D721Med (cell line): ENCODE measurements around the gene BHLHA9.
"Not testable (repeated sequence)": the region's sequence is repeated elsewhere in the genome, so short reads cannot be mapped to it uniquely, and the experiment has no call there.

Experiments used
- DNase-seq: peaks from one replicate; pipeline ENCODE4 v3.0.0; 2011; ENCODE audit warnings: low spot score; ENCODE audit not compliant: insufficient read length
- FAIRE-seq: peaks from 2 replicates; lab custom pipeline; 2011; peaks lifted over from hg19 to GRCh38; lab: Jason Lieb, UNC
- TF ChIP-seq, protein P1 (sequence below): IDR thresholded peaks from 2 replicates; pipeline ENCODE4 v1.5.1; 2012; ENCODE audit warnings: mild to moderate bottlenecking, control low read depth; ENCODE audit not compliant: insufficient read depth; ENCODE audit errors: missing control alignments

BHLHA9 gene

DNA sequence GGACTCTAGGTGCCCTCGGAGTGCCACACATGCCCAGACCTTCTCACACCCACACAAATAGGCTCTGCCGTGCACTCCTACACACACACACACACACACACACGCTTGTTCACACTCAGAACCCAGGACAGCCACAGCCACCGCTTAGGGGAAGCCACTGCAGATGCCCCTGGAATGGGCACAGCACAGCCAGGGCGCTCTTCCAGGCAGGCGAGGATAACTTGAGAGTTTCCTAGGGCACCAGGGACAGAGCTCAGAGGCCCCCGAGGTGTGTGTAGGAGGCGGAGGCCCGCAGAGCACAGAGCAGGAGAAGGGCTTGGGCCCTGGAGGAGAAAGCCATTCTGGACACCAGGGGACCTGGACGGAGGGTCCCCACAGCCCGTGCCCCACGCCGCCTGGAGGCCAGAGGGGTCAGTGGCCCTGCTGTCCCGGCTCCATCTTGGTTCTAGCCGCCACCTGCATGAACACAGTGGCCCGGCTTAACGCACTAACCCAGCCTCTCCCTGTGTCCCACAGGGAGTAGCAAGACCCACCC is 30.2 kb downstream of the BHLHA9 start:
- FAIRE-seq = no peak
- DNase-seq = no peak
- TF ChIP-seq, protein P1, sequence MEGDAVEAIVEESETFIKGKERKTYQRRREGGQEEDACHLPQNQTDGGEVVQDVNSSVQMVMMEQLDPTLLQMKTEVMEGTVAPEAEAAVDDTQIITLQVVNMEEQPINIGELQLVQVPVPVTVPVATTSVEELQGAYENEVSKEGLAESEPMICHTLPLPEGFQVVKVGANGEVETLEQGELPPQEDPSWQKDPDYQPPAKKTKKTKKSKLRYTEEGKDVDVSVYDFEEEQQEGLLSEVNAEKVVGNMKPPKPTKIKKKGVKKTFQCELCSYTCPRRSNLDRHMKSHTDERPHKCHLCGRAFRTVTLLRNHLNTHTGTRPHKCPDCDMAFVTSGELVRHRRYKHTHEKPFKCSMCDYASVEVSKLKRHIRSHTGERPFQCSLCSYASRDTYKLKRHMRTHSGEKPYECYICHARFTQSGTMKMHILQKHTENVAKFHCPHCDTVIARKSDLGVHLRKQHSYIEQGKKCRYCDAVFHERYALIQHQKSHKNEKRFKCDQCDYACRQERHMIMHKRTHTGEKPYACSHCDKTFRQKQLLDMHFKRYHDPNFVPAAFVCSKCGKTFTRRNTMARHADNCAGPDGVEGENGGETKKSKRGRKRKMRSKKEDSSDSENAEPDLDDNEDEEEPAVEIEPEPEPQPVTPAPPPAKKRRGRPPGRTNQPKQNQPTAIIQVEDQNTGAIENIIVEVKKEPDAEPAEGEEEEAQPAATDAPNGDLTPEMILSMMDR = no peak

DNA sequence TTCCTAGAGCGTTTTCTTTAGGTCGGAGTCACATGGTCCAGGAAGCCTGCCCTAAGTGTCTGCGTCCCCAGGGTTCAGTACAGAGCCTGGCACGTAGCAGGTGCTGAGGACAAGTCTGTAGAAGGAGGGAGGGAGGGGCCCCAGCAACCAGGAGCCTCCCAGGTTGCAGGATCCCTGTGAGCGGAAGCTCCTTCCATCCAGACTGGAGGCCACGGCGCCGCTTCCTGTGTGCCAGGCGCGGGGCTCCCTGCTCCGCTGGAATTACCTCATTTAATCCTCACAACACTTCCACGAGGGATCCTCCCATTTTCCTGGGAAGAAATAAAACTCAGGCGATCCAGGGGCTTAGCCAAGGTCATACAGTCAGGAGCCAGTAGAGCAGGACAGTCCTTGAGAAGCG is 31.3 kb downstream of the BHLHA9 start:
- DNase-seq (no peak), FAIRE-seq (no peak)
- TF ChIP-seq, protein P1 = no peak

DNA sequence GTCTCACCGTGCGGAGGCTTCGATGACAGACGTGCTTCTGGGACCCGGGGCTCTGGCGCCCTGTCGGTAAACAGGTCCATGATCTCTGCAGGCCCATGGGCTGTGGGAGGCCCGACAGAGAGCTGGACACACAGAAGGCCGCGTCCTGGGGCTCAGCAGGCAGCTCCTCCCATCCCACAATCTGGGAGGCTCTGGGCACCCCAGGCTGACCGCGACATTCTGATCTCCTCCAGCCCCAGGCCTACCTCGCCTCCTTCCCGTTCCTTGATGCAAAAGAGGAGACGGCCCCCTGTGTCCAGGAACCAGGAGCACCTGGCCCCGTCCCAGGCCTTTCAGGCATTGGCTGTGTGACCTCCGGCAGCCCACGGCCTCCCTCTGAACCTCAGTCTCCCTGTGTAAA is 32.5 kb downstream of the BHLHA9 start:
- DNase-seq = no peak
- TF ChIP-seq, protein P1 = no peak
- no peak for FAIRE-seq

DNA sequence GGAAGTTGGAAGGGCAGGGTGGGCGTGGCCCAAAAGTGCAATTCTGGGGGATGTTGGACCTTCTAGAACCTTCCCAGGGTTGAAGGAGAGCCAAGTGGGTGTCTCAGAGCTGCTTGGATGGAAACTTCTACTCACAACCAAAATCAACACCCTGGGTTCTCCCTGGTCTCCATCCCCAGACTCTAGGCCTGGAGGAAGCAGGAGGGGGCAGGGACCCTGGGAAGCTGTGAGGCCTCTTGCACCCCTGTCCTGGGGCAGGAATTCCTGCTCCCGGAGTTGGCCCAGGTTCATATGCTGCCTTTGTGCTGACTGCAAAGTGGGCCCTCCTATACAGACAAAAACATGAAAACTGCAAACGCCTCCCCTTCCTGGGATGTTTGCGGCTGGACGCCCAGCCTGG is 34.3 kb downstream of the BHLHA9 start:
- DNase-seq (no peak), FAIRE-seq (no peak)
- TF ChIP-seq, protein P1 = no peak

DNA sequence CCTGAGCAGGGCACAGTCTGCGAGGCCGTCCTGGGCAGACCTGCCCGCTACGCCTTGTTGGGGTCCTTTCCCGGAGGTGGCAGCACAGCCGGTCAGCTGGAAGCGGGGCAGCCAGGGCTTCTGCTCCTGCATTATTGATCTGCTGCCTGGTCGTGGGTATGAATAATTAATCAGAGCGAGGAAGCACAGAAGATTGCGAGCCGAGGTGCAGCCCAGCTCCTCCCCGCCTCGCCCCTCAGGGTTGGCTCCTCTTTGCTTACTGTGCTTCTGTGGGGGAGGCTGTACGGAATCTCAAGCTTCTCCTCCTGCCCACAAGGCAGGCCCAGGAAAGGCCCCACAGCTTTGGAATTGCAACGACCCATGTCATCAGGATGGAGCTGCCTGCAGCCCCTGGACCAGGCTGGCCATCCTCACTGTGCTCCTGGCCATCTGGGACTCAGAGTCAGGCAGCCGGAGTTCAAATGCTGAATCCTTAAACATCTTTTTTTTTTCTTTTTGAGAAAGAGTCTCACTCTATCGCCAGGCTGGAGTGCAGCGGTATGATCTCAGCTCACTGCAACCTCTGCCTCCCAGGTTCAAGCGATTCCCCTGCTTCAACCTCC is 34.8 kb downstream of the BHLHA9 start:
- TF ChIP-seq, protein P1 = no peak
- DNase-seq (no peak), FAIRE-seq (no peak)

DNA sequence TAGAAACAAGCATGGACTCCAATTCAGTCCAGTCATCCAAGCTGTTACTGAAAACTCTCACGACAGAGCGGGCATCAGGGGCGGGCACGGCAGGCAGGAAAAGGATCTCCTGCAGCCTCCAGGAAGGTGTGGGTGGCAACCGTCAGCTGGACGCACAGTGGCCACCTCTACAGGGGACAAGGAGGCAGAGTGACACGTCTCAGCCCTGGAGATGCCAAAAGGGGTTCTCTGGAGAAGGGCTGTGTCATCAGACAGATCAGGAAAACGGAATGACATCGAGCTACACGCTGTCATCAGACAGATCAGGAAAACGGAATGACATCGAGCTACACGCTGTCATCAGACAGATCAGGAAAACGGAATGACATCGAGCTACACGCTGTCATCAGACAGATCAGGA is 37.6 kb downstream of the BHLHA9 start:
- FAIRE-seq, DNase-seq: not testable (repeated sequence)

DNA sequence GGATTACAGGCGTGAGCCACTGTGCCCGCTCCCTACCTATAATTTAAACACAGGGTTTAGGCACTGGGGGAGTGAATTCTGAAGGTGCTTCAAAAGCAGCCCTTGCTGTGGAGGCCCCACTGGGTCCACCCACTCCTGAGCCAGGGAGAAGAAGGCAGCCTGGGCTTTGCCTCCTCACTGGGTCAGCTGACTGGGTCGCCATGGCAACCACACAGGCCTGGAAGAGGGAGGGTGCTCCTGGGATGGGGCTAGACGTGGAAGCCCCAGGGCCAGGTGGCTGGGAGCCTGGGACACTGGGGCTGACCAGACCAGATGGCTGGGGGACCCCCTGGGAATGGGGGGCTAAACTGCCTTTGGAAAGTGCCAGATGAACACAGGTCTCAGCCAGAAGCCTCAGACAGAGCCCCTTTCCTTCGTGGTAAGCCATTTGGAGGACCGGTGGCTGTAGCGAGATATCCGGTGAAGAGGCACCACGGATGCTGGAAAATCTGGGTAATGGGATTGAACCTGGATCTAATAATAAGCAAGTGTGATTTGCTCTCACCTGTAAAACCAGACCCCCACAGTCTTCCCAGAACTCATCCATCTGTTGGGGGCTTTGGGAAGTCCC is 42.1 kb downstream of the BHLHA9 start:
- DNase-seq (no peak), FAIRE-seq (no peak)
- TF ChIP-seq, protein P1 = no peak
